OCI-LY1 (cell line): ENCODE data around the gene FHIT.

Experiments used
- H2AFZ ChIP-seq: fragments of 200-600 bp; sonication (generic), shearing (Covaris generic); 2 replicates; pipeline ENCODE4 v1.6.0; 2014; ENCODE audit warnings: antibody characterized with exemption, mild to moderate bottlenecking, low read length
- H3F3A ChIP-seq: fragments of 200-600 bp; sonication (generic), shearing (Covaris generic); 2 replicates; pipeline ENCODE4 v1.6.0; 2014; ENCODE audit warnings: mild to moderate bottlenecking, antibody characterized with exemption, low read length, moderate library complexity; ENCODE audit not compliant: insufficient read depth
- H3K27ac ChIP-seq: fragments of 200-600 bp; sonication (generic); 2 replicates; pipeline ENCODE4 v1.5.1; 2014; ENCODE audit warnings: low read length, mixed run types, mild to moderate bottlenecking, low read depth; ENCODE audit not compliant: poor library complexity, severe bottlenecking
- H3K27me3 ChIP-seq: fragments of 200-600 bp; sonication (generic); 2 replicates; pipeline ENCODE4 v1.6.0; 2014; ENCODE audit warnings: antibody characterized with exemption, mild to moderate bottlenecking, low read length, moderate library complexity; ENCODE audit not compliant: insufficient read depth
- H3K36me3 ChIP-seq: fragments of 200-600 bp; sonication (generic); 2 replicates; pipeline ENCODE4 v1.6.1; 2014; ENCODE audit warnings: mild to moderate bottlenecking, antibody characterized with exemption, low read length, moderate library complexity, mixed read lengths; ENCODE audit not compliant: insufficient read depth
- H3K4me1 ChIP-seq: fragments of 200-600 bp; sonication (generic); 2 replicates; pipeline ENCODE4 v1.5.1; 2014; ENCODE audit warnings: mild to moderate bottlenecking, low read length, moderate library complexity; ENCODE audit not compliant: insufficient read depth, severe bottlenecking
- H3K4me2 ChIP-seq: fragments of 200-600 bp; sonication (generic), shearing (Covaris generic); 2 replicates; pipeline ENCODE4 v1.6.1; 2014; ENCODE audit warnings: low read length
- H3K4me3 ChIP-seq: fragments of 200-600 bp; sonication (generic); 2 replicates; pipeline ENCODE4 v1.5.1; 2014; ENCODE audit warnings: low read length, low read depth, mild to moderate bottlenecking, mixed read lengths; ENCODE audit not compliant: poor library complexity, severe bottlenecking
- H3K79me2 ChIP-seq: fragments of 200-600 bp; shearing (Covaris generic); 2 replicates; pipeline ENCODE4 v1.6.1; 2016; ENCODE audit warnings: mixed run types, low read length, mixed read lengths; ENCODE audit not compliant: insufficient read depth
- H3K9ac ChIP-seq: fragments of 200-600 bp; sonication (generic), shearing (Covaris generic); 2 replicates; pipeline ENCODE4 v1.6.1; 2014; ENCODE audit warnings: mild to moderate bottlenecking, low read length, mixed read lengths
- H3K9me2 ChIP-seq: fragments of 200-600 bp; sonication (generic), shearing (Covaris generic); 2 replicates; pipeline ENCODE4 v1.6.1; 2014; ENCODE audit warnings: low read depth, mild to moderate bottlenecking, low read length, mixed read lengths
- H3K9me3 ChIP-seq: fragments of 200-600 bp; shearing (Covaris generic); 2 replicates; pipeline ENCODE4 v1.6.1; 2014; ENCODE audit warnings: low read length, mixed read lengths
- H4K20me1 ChIP-seq: fragments of 200-600 bp; sonication (generic), shearing (Covaris generic); 2 replicates; pipeline ENCODE4 v1.6.0; 2016; ENCODE audit warnings: mild to moderate bottlenecking, low read length; ENCODE audit not compliant: insufficient read depth
- CTCF ChIP-seq: fragments of 200-600 bp; sonication (generic), shearing (Covaris generic); IDR thresholded peaks from 2 replicates; pipeline ENCODE4 v1.5.1; 2017; ENCODE audit warnings: mild to moderate bottlenecking, antibody characterized with exemption, low read length, moderate library complexity, mixed read lengths
- EZH2 ChIP-seq: fragments of 200-600 bp; sonication (generic), shearing (Covaris generic); IDR thresholded peaks from 2 replicates; pipeline ENCODE4 v1.8.0; 2017; ENCODE audit warnings: borderline replicate concordance, mixed run types, mild to moderate bottlenecking, antibody characterized with exemption, low read length, moderate library complexity, mixed read lengths

The FHIT gene

GRCh38 chr3:60669636-60670035 is 581.6 kb downstream of the FHIT start:
- Histone ChIP-seq H3K4me1 (no peaks in the 10 kb centered on the region), H3K27ac (no peak overlapping the region), H3K4me2 (no peak overlapping the region), H3K79me2 (no peaks in the 10 kb centered on the region), H4K20me1 (no peaks in the 10 kb centered on the region), H3K4me3 (no peak overlapping the region), H3K9ac (no peak overlapping the region), H3F3A (no peaks in the 10 kb centered on the region), H3K36me3 (no peaks in the 10 kb centered on the region), H2AFZ (no peak overlapping the region), H3K9me3 (no peaks in the 10 kb centered on the region), H3K27me3 (no peaks in the 10 kb centered on the region), H3K9me2 (no peaks in the 10 kb centered on the region)
- TF ChIP-seq EZH2 = no peak
- TF ChIP-seq CTCF = no peak

GRCh38 chr3:60660026-60660425 is 591.2 kb downstream of the FHIT start:
- no peaks in the 10 kb centered on the region for H3F3A ChIP-seq
- H3K27me3 ChIP-seq = no peaks in the 10 kb centered on the region
- H2AFZ ChIP-seq = no peak overlapping the region
- no peaks in the 10 kb centered on the region for H3K36me3 ChIP-seq
- H3K4me2 ChIP-seq = no peak overlapping the region
- no peak for TF ChIP-seq CTCF
- no peak for TF ChIP-seq EZH2
- H3K4me1 ChIP-seq = no peaks in the 10 kb centered on the region
- H3K4me3 ChIP-seq = no peak overlapping the region
- H3K9me3 ChIP-seq = no peaks in the 10 kb centered on the region
- H3K27ac ChIP-seq = no peak overlapping the region
- no peak overlapping the region for H3K9ac ChIP-seq
- H3K9me2 ChIP-seq = no peaks in the 10 kb centered on the region
- no peaks in the 10 kb centered on the region for H3K79me2 ChIP-seq
- no peaks in the 10 kb centered on the region for H4K20me1 ChIP-seq

GRCh38 chr3:60659098-60659497 is 592.2 kb downstream of the FHIT start:
- H3K79me2 ChIP-seq = no peaks in the 10 kb centered on the region
- H3K9me2 ChIP-seq = no peaks in the 10 kb centered on the region
- H3K9ac ChIP-seq = no peak overlapping the region
- no peak overlapping the region for H2AFZ ChIP-seq
- H4K20me1 ChIP-seq = no peaks in the 10 kb centered on the region
- H3K4me1 ChIP-seq = no peaks in the 10 kb centered on the region
- H3K27me3 ChIP-seq = no peaks in the 10 kb centered on the region
- H3K9me3 ChIP-seq = no peaks in the 10 kb centered on the region
- no peak overlapping the region for H3K4me3 ChIP-seq
- no peak overlapping the region for H3K27ac ChIP-seq
- H3K36me3 ChIP-seq = no peaks in the 10 kb centered on the region
- TF ChIP-seq CTCF (no peak), EZH2 (no peak)
- H3K4me2 ChIP-seq = no peak overlapping the region
- H3F3A ChIP-seq = no peaks in the 10 kb centered on the region
